ENCODE measurements around the gene SRSF9. TPM values are rescaled to one million over a fixed set of nuclear protein-coding genes. Genes with fewer than 3 reads are reported as not detected.
"Not testable (repeated sequence)": the region's sequence is repeated elsewhere in the genome, so short reads cannot be mapped to it uniquely, and the experiment has no call there.

SRSF9 gene
- polyA plus RNA-seq, 4 donors, result 165 to 255 (median 212) TPM

- no peak for DNase-seq (ENCODE audit: low read depth in 4 of 4, low spot score in 3 of 4)
These were observed 14.2 kb downstream of the SRSF9 start for GRCh38 chr12:120455302-120455701.

GRCh38 chr12:120453977-120454376 is 15.6 kb downstream of the SRSF9 start:
- DNase-seq (ENCODE audit: low read depth in 4 of 4, low spot score in 3 of 4), result no peak

GRCh38 chr12:120453060-120453750 is 16.3 kb downstream of the SRSF9 start:
- DNase-seq (ENCODE audit: low read depth in 4 of 4, low spot score in 3 of 4), result no peak

GRCh38 chr12:120452524-120452923 is 17.0 kb downstream of the SRSF9 start:
- DNase-seq (ENCODE audit: low read depth in 4 of 4, low spot score in 3 of 4), result not testable (repeated sequence)

- no peak for DNase-seq (ENCODE audit: low read depth in 4 of 4, low spot score in 3 of 4)
These were observed 21.6 kb downstream of the SRSF9 start for GRCh38 chr12:120447992-120448391.

GRCh38 chr12:120446844-120447178 is 22.7 kb downstream of the SRSF9 start:
- DNase-seq (ENCODE audit: low read depth in 4 of 4, low spot score in 3 of 4), result not testable (repeated sequence)

GRCh38 chr12:120445911-120446843 is 23.4 kb downstream of the SRSF9 start, which contains the start of the genes GATC and TRIAP1:
GATC (plus strand) TSS chr12:120446444; CDS start chr12:120446481, 37 bp downstream.
TRIAP1 (minus strand) TSS chr12:120446384; CDS start chr12:120446372, 12 bp downstream.
- peak in 3 of 4 donors; percentile 75 to 81 (median 78) for DNase-seq (ENCODE audit: low read depth in 4 of 4, low spot score in 3 of 4)

GRCh38 chr12:120444676-120445075 is 24.9 kb downstream of the SRSF9 start:
- DNase-seq (ENCODE audit: low read depth in 4 of 4, low spot score in 3 of 4), result no peak

GRCh38 chr12:120439646-120440247 is 29.8 kb downstream of the SRSF9 start:
- DNase-seq (ENCODE audit: low read depth in 4 of 4, low spot score in 3 of 4), result no peak

GRCh38 chr12:120438495-120439198 is 30.9 kb downstream of the SRSF9 start:
- no peak for DNase-seq (ENCODE audit: low read depth in 4 of 4, low spot score in 3 of 4)

- peak; percentile 87 to 93 (median 88) for DNase-seq (ENCODE audit: low read depth in 4 of 4, low spot score in 3 of 4)
These were observed 31.6 kb downstream of the SRSF9 start, which contains the start of gene COX6A1 for GRCh38 chr12:120437735-120438494. COX6A1 (plus strand) TSS chr12:120438113; CDS start chr12:120438127, 14 bp downstream.

GRCh38 chr12:120432772-120433525 is 36.6 kb downstream of the SRSF9 start:
- no peak for DNase-seq (ENCODE audit: low read depth in 4 of 4, low spot score in 3 of 4)

GRCh38 chr12:120429368-120429767 is 40.2 kb downstream of the SRSF9 start:
- DNase-seq (ENCODE audit: low read depth in 4 of 4, low spot score in 3 of 4), result no peak

GRCh38 chr12:120428597-120429229 is 40.8 kb downstream of the SRSF9 start:
- no peak for DNase-seq (ENCODE audit: low read depth in 4 of 4, low spot score in 3 of 4)

- no peak for DNase-seq (ENCODE audit: low read depth in 4 of 4, low spot score in 3 of 4)
These were observed 43.8 kb downstream of the SRSF9 start for GRCh38 chr12:120425797-120426196.

- no peak for DNase-seq (ENCODE audit: low read depth in 4 of 4, low spot score in 3 of 4)
These were observed 46.6 kb downstream of the SRSF9 start for GRCh38 chr12:120422892-120423456.

GRCh38 chr12:120421701-120422100 is 47.8 kb downstream of the SRSF9 start:
- DNase-seq (ENCODE audit: low read depth in 4 of 4, low spot score in 3 of 4), result no peak

- no peak for DNase-seq (ENCODE audit: low read depth in 4 of 4, low spot score in 3 of 4)
These were observed 51.5 kb downstream of the SRSF9 start for GRCh38 chr12:120417917-120418580.

Data from left renal pelvis (tissue), 4 donors.